GM23338 (cell line): ENCODE data around the gene RBKS.

ENCODE experiments used
- CTCF ChIP-seq, 2 experiments: fragments of 200-600 bp in 1 of 2; sonication (generic) in 1 of 2; conservative IDR thresholded peaks; 2 replicates each; pipeline versions ENCODE4 v1.5.1 to v1.6.1; 2016 to 2017; ENCODE audit warnings: antibody characterized with exemption in 2 of 2, low read depth in 2 of 2, mild to moderate bottlenecking in 2 of 2, moderate library complexity in 1 of 2
- EZH2 ChIP-seq: fragments of 200-600 bp; sonication (generic); IDR thresholded peaks from one replicate; pipeline ENCODE4 v1.8.0; 2017; ENCODE audit warnings: antibody characterized with exemption, mild to moderate bottlenecking, low read depth; ENCODE audit not compliant: unreplicated experiment
- ZNF331 ChIP-seq: fragments of 250-450 bp; sonication (Bioruptor Pico); IDR thresholded peaks from 2 replicates; pipeline ENCODE4 v1.5.0; 2020; ENCODE audit warnings: low read depth, mild to moderate bottlenecking, moderate library complexity

DNA sequence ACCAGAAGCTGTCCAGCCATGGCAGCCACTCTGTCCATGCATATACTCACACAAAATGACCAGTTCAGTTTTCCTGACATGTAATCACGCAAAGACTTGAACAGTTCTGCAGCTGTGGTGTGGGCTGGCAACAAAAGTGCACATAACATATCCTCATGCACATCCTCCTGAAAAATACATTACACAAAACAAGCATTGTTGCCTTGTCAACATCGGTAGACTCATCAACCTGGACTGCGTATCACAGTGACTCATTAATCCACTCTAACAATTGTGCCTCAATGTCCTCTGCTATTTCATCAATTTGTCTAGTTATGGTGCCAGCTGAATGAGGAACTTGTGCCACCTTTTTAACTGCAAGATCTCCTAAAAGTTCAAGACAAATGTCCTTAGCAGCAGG is 19.5 kb downstream of the RBKS start:
- TF ChIP-seq ZNF331 (CRISPR knock-in tag), result no peak
- no peak for TF ChIP-seq EZH2
- no peak for TF ChIP-seq CTCF (conservative IDR thresholded peaks at IDR 0.05; ENCODE audit: low read depth in 2 of 2)
